ENCODE results near the gene SORCS3. TPM values are rescaled to one million over a fixed set of nuclear protein-coding genes. Genes with fewer than 3 reads are reported as not detected.

The SORCS3 gene
- total and polyA plus RNA-seq, 4 donors, result 0.93 TPM; not detected in 3

DNA sequence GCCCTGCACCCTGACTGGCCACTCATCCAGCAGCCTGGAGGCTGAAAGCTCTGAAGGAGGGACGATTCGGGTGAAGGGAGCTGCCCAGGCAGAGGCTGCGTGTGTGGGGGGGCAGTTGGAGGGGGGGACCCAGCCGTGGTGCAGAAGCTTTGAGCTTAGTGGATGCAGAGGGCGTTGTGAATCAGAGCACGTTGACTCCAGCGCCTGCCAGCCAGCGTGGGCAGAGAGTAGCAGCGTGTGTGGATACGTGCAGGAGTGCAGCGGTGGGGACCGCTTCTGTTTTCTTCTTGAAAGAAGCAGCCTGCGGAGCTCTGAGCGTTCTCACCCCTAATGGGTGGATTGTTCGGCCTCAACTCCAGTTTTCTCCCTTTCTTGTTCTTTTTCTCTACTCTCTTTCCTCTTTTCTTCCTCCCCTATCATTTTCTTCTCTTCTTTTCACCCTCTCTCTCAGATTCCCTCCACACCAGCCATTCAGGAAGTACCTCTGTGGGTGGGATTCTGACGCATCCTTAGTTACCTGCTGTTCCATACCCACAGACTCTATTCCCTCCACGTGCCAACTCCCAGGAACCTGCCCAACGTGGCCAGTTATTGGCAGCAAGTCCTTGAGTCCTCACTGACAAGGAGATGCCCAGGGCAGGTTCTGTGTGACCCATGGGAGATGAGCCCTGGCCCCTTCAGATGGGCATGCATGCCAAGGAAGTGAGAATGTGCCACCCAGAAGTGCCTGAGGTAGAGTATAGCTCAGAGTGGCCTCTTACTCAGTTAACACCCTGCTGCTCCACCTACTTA lies 47.4 kb downstream of the SORCS3 start:
- Histone ChIP-seq H3K4me3 (ENCODE audit: low read depth in 1 of 3, low read length in 3 of 3) (no peak overlapping the region), H3K9ac (ENCODE audit: low read depth in 1 of 2, low read length in 2 of 2) (no peak overlapping the region), H3K4me1 (ENCODE audit: control insufficient read depth in 4 of 4, insufficient read depth in 4 of 4, low read length in 3 of 4) (no peaks in the 10 kb centered on the region), H3K27ac (ENCODE audit: low read depth in 1 of 2, low read length in 2 of 2) (no peak overlapping the region), H3K36me3 (ENCODE audit: control insufficient read depth in 4 of 4, insufficient read depth in 3 of 4, low read depth in 1 of 4, low read length in 3 of 4) (no peaks in the 10 kb centered on the region), H3K9me3 (ENCODE audit: control insufficient read depth in 4 of 4, low read length in 3 of 4) (no peaks in the 10 kb centered on the region), H3K27me3 (ENCODE audit: control insufficient read depth in 4 of 4, insufficient read depth in 4 of 4, low read length in 3 of 4) (peaks cover 0 to 6% (median 1%) of the 10 kb centered on the region in 4 donors)
- no peak for DNase-seq (ENCODE audit: low spot score)
- TF ChIP-seq FOXA2 (IDR thresholded peaks at IDR 0.05), result no peak
- no peak for TF ChIP-seq SP1 (IDR thresholded peaks at IDR 0.05)
- no peak for TF ChIP-seq FOXA1 (IDR thresholded peaks at IDR 0.05)
- no peak for TF ChIP-seq HNF4G (IDR thresholded peaks at IDR 0.05)
- TF ChIP-seq TAF1 (conservative IDR thresholded peaks at IDR 0.05), result no peak
- TF ChIP-seq NR2F2 (IDR thresholded peaks at IDR 0.05), result no peak
- TF ChIP-seq HNF4A (conservative IDR thresholded peaks at IDR 0.05), result no peak
- TF ChIP-seq JUND (IDR thresholded peaks at IDR 0.05), result no peak
- no peak for TF ChIP-seq YY1 (IDR thresholded peaks at IDR 0.05)
- TF ChIP-seq RAD21 (IDR thresholded peaks at IDR 0.05), result no peak
- no peak for TF ChIP-seq CTCF (IDR thresholded peaks at IDR 0.05; ENCODE audit: low read depth, low read length, missing input control)
- TF ChIP-seq EGR1 (IDR thresholded peaks at IDR 0.05; ENCODE audit: low read depth in 2 of 2), result no peak
- WGBS, result 55% methylated on average over 18 of the region's 18 CpGs

- WGBS, result 75% methylated on average over 2 of the region's 2 CpGs
- peaks cover 0 to 6% (median 1%) of the 10 kb centered on the region in 4 donors for H3K27me3 ChIP-seq (ENCODE audit: control insufficient read depth in 4 of 4, insufficient read depth in 4 of 4, low read length in 3 of 4)
Observed at GRCh38 chr10:104689105-104689504, 48.0 kb downstream of the SORCS3 start.

More at GRCh38 chr10:104689105-104689504, 48.0 kb downstream of the SORCS3 start:
- H3K9me3 ChIP-seq (ENCODE audit: control insufficient read depth in 4 of 4, low read length in 3 of 4), result no peaks in the 10 kb centered on the region
- H3K9ac ChIP-seq (ENCODE audit: low read depth in 1 of 2, low read length in 2 of 2), result no peak overlapping the region
- no peak for DNase-seq (ENCODE audit: low spot score)
- no peaks in the 10 kb centered on the region for H3K36me3 ChIP-seq (ENCODE audit: control insufficient read depth in 4 of 4, insufficient read depth in 3 of 4, low read depth in 1 of 4, low read length in 3 of 4)
- no peak overlapping the region for H3K27ac ChIP-seq (ENCODE audit: low read depth in 1 of 2, low read length in 2 of 2)
- no peak for TF ChIP-seq TAF1 (conservative IDR thresholded peaks at IDR 0.05)
- no peak for TF ChIP-seq FOXA2 (IDR thresholded peaks at IDR 0.05)
- no peak for TF ChIP-seq CTCF (IDR thresholded peaks at IDR 0.05; ENCODE audit: low read depth, low read length, missing input control)
- TF ChIP-seq EGR1 (IDR thresholded peaks at IDR 0.05; ENCODE audit: low read depth in 2 of 2), result no peak
- H3K4me3 ChIP-seq (ENCODE audit: low read depth in 1 of 3, low read length in 3 of 3), result no peak overlapping the region
- no peaks in the 10 kb centered on the region for H3K4me1 ChIP-seq (ENCODE audit: control insufficient read depth in 4 of 4, insufficient read depth in 4 of 4, low read length in 3 of 4)
